ENCODE results near the gene MRPL10. TPM values are rescaled to one million over a fixed set of nuclear protein-coding genes. Genes with fewer than 3 reads are reported as not detected.

Gene MRPL10
- total and polyA plus RNA-seq, 4 donors, result 18.4 to 38.3 (median 30.3) TPM

DNA sequence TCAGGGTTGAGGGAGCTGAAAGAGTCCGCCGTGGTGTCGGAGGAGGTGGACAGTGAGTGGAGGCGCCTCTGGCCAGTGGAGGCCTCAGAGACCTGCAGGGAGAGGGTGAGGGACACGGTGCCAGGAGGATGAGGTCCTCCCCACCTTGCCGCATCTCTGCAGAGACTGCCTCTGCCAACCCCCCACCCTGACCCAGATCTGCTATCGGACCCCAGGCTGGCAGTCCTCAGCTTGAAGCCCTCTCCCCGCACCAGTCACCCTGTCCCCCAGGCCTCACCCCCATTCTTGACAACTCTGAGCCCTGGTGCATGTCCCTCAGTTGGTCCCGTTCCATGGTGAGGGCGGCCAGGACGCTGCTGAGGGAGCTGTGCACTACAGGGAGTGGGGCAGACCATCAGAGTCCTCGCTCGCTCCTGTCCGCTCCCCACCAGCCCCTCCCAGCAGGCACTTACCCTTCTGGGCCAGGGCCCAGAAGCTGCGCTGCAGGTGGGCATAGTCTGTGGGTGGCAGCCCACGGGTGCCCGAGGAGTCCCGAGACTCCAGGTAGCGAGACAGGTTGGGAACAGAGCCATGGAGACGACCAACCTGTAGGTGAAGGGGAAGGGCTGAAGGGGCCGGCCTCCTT lies 15.1 kb downstream of the MRPL10 start:
- H3K4me3 ChIP-seq, result no peak overlapping the region
- no peaks in the 10 kb centered on the region for H3K9me3 ChIP-seq (ENCODE audit: control insufficient read depth in 4 of 4, insufficient read depth in 3 of 4, low read length in 3 of 4)
- H3K36me3 ChIP-seq (ENCODE audit: control insufficient read depth in 4 of 4, insufficient read depth in 4 of 4, low read length in 4 of 4), result peaks cover 0 to 67% (median 14%) of the 10 kb centered on the region in 4 donors
- DNase-seq (no peak), ATAC-seq (ENCODE audit: insufficient read depth, low FRiP score) (no peak)
- WGBS, 2 donors, result 96% methylated on average over 20 to 21 of the region's 21 CpGs
- H3K27me3 ChIP-seq (ENCODE audit: control insufficient read depth in 3 of 3, insufficient read depth in 3 of 3, low read length in 2 of 3), result no peaks in the 10 kb centered on the region
- H3K9ac ChIP-seq (ENCODE audit: insufficient read depth in 1 of 2, low read length in 2 of 2), result no peak overlapping the region
- TF ChIP-seq, protein P1, sequence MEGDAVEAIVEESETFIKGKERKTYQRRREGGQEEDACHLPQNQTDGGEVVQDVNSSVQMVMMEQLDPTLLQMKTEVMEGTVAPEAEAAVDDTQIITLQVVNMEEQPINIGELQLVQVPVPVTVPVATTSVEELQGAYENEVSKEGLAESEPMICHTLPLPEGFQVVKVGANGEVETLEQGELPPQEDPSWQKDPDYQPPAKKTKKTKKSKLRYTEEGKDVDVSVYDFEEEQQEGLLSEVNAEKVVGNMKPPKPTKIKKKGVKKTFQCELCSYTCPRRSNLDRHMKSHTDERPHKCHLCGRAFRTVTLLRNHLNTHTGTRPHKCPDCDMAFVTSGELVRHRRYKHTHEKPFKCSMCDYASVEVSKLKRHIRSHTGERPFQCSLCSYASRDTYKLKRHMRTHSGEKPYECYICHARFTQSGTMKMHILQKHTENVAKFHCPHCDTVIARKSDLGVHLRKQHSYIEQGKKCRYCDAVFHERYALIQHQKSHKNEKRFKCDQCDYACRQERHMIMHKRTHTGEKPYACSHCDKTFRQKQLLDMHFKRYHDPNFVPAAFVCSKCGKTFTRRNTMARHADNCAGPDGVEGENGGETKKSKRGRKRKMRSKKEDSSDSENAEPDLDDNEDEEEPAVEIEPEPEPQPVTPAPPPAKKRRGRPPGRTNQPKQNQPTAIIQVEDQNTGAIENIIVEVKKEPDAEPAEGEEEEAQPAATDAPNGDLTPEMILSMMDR (IDR thresholded peaks at IDR 0.05; ENCODE audit: control extremely low read depth, extremely low read depth), result no peak
- H3K27ac ChIP-seq (ENCODE audit: low read depth in 1 of 2, low read length in 1 of 2), result no peak overlapping the region
- peaks cover 0 to 14% (median 2%) of the 10 kb centered on the region in 5 donors for H3K4me1 ChIP-seq (ENCODE audit: control insufficient read depth in 5 of 5, insufficient read depth in 5 of 5, low read length in 5 of 5)

DNA sequence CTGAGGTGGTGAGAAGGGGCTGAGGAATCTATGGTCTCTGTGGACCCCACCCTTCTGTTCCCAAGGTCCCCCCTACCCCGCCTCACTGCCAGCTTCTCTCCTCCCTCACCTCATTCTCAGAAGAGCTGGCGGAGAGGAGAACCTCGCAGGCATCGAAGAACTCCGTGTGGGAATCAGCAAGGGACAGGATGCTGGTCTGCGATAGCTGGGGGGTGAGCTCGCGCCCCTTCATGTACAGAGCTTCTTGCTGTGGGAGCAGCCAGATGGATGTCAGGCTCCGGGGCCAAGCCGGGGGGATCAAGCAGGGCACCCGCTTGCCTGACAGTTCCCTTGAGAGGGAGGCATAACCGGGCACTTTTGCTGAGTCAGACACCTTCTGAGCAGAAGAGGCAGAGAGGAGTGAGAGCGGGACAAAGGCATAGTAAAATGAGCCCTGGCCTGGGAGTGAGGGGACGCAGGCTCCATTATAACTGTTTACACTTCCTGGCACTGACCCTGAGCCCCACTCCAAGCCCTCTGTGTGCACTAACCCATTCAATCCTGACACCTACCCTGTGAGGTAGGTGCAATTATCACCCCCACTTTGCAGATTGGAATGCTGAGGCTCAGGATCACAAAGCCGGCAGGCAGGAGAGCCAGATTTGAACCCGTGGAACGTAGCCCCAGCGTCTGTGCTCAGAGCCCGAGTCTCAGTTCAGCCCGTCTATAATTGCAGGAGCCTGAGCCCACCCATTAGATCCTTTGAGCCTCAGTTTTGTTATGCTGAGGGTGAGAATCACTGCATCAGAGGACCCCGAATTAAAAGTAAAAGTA lies 16.0 kb downstream of the MRPL10 start:
- Histone ChIP-seq H3K27me3 (ENCODE audit: control insufficient read depth in 3 of 3, insufficient read depth in 3 of 3, low read length in 2 of 3) (no peaks in the 10 kb centered on the region), H3K4me1 (ENCODE audit: control insufficient read depth in 5 of 5, insufficient read depth in 5 of 5, low read length in 5 of 5) (peaks cover 0 to 10% (median 4%) of the 10 kb centered on the region in 5 donors), H3K9ac (ENCODE audit: insufficient read depth in 1 of 2, low read length in 2 of 2) (no peak overlapping the region), H3K36me3 (ENCODE audit: control insufficient read depth in 4 of 4, insufficient read depth in 4 of 4, low read length in 4 of 4) (peaks cover 3 to 68% (median 16%) of the 10 kb centered on the region in 4 donors), H3K4me3 (no peak overlapping the region), H3K9me3 (ENCODE audit: control insufficient read depth in 4 of 4, insufficient read depth in 3 of 4, low read length in 3 of 4) (no peaks in the 10 kb centered on the region), H3K27ac (ENCODE audit: low read depth in 1 of 2, low read length in 1 of 2) (no peak overlapping the region)
- TF ChIP-seq, protein P1 (IDR thresholded peaks at IDR 0.05; ENCODE audit: control extremely low read depth, extremely low read depth), result no peak
- no peak for DNase-seq
- WGBS, 2 donors, result 92 to 96% methylated on average over 21 of the region's 21 CpGs
- no peak for ATAC-seq (ENCODE audit: insufficient read depth, low FRiP score)

DNA sequence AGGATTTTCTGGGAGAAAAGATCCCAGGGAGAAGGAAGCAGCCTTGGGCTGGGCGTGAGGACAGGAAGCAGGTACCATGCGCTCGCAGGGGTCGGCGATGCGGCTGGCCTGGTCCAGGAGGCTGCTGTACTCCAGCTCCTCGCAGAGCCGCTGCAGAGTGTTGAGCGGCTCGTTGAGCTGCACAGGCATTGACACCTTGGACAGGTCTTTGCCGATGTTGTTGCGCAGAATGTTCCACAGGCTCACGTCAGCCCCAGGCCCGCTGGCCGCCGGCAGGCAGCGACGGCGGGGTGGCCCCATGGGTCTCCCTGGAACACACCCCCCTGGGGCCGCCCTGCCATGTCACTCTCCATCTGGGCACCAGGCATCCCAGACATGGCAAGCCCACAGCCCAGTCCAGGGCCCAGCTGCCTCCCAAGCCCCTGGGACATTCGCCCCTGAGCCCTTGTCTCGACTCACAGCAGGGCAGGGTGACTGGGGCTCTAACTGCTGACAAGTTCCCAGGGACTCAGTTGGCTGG lies 17.8 kb downstream of the MRPL10 start:
- H3K27me3 ChIP-seq (ENCODE audit: control insufficient read depth in 3 of 3, insufficient read depth in 3 of 3, low read length in 2 of 3), result no peaks in the 10 kb centered on the region
- no peak overlapping the region for H3K9ac ChIP-seq (ENCODE audit: insufficient read depth in 1 of 2, low read length in 2 of 2)
- TF ChIP-seq, protein P1 (IDR thresholded peaks at IDR 0.05; ENCODE audit: control extremely low read depth, extremely low read depth), result no peak
- peaks cover 3 to 73% (median 17%) of the 10 kb centered on the region in 4 donors for H3K36me3 ChIP-seq (ENCODE audit: control insufficient read depth in 4 of 4, insufficient read depth in 4 of 4, low read length in 4 of 4)
- H3K27ac ChIP-seq (ENCODE audit: low read depth in 1 of 2, low read length in 1 of 2), result no peak overlapping the region
- H3K4me1 ChIP-seq (ENCODE audit: control insufficient read depth in 5 of 5, insufficient read depth in 5 of 5, low read length in 5 of 5), result peaks cover 0 to 9% (median 3%) of the 10 kb centered on the region in 5 donors
- 96% methylated on average over 22 of the region's 22 CpGs for WGBS, 2 donors
- no peak overlapping the region for H3K4me3 ChIP-seq
- H3K9me3 ChIP-seq (ENCODE audit: control insufficient read depth in 4 of 4, insufficient read depth in 3 of 4, low read length in 3 of 4), result no peaks in the 10 kb centered on the region
- no peak for DNase-seq
- ATAC-seq (ENCODE audit: insufficient read depth, low FRiP score), result no peak
